Astrocyte (in vitro differentiated cells and primary cell): ENCODE results near the gene PKNOX2.
"Not testable (repeated sequence)": the region's sequence is repeated elsewhere in the genome, so short reads cannot be mapped to it uniquely, and the experiment has no call there.

Experiments used
- CTCF ChIP-seq: IDR thresholded peaks from 2 replicates; pipeline ENCODE4 v1.5.1; 2011; ENCODE audit warnings: low read depth, mild to moderate bottlenecking, inconsistent platforms, low read length, moderate library complexity; ENCODE audit not compliant: insufficient read depth
- EZH2 ChIP-seq: IDR thresholded peaks from 2 replicates; pipeline ENCODE4 v1.6.1; 2012; ENCODE audit warnings: mild to moderate bottlenecking, low read length, inconsistent platforms; ENCODE audit not compliant: insufficient read depth

DNA sequence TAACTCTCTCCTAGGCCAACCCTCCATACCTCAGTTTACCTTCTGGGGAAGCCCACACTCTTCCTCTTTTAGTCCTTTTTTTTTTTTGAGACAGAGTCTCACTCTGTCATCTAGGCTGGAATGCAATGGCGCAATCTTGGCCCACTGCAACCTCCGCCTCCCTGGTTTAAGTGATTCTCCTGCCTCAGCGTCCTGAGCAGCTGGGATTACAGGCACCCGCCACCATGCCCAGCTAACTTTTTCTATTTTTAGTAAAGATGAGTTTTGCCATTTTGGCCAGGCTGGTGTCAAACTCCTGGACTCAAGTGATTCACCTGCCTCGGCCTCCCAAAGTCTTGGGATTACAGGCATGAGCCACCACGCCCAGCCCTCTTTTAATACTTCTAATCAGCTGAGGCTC, 58.6 kb downstream of the PKNOX2 start:
- not testable (repeated sequence) for TF ChIP-seq CTCF, EZH2
